H1 (cell line): ENCODE measurements around the gene DDC. TPM values are rescaled to one million over a fixed set of nuclear protein-coding genes. Genes with fewer than 3 reads are reported as not detected.

ENCODE experiments used
- CTCF ChIA-PET: fragments of 300-600 bp; sonication (Branson Sonifier 250); formaldehyde crosslinking; loops from one replicate; lab custom pipeline; 2021; ENCODE audit not compliant: partially characterized antibody; lab: Charles Lee
- POLR2A ChIA-PET: fragments of 300-600 bp; sonication (Branson Sonifier 250); formaldehyde crosslinking; loops from one replicate; lab custom pipeline; 2021; ENCODE audit warnings: inconsistent platforms; ENCODE audit not compliant: partially characterized antibody; lab: Charles Lee
- DNase-seq, 2 experiments: peaks; one replicate each; pipeline versions ENCODE4 v3.0.0 to v3.0.0-alpha.2; 2010 to 2022; ENCODE audit warnings: low spot score in 2 of 2, low read depth in 1 of 2, mixed read lengths in 1 of 2
- FAIRE-seq: peaks from 2 replicates; lab custom pipeline; 2011; peaks lifted over from hg19 to GRCh38; lab: Jason Lieb, UNC
- H2AFZ ChIP-seq: 2 replicates; pipeline ENCODE4 v1.8.1; 2012; ENCODE audit warnings: low read length, inconsistent platforms
- H2AK5ac ChIP-seq: 2 replicates; pipeline ENCODE4 v1.6.1; 2013; ENCODE audit warnings: low read depth, low read length
- H2BK120ac ChIP-seq: replicated peaks from 2 replicates; pipeline ENCODE3; 2013; ENCODE audit warnings: low read depth, low read length, inconsistent platforms
- H2BK12ac ChIP-seq: 2 replicates; pipeline ENCODE4 v1.6.1; 2013; ENCODE audit warnings: low read depth, low read length
- H2BK15ac ChIP-seq: 2 replicates; pipeline ENCODE4 v1.6.1; 2013; ENCODE audit warnings: low read length
- H2BK20ac ChIP-seq: 2 replicates; pipeline ENCODE4 v1.6.1; 2013; ENCODE audit warnings: low read length
- H2BK5ac ChIP-seq: 2 replicates; pipeline ENCODE4 v1.6.1; 2013; ENCODE audit warnings: low read depth, low read length
- H3K14ac ChIP-seq: 2 replicates; pipeline ENCODE4 v1.6.1; 2013; ENCODE audit warnings: inconsistent platforms; ENCODE audit not compliant: insufficient read length
- H3K18ac ChIP-seq: 2 replicates; pipeline ENCODE4 v1.6.1; 2013; ENCODE audit warnings: low read length; ENCODE audit errors: extremely low read depth
- H3K23ac ChIP-seq: 2 replicates; pipeline ENCODE4 v1.6.1; 2013; ENCODE audit warnings: inconsistent platforms; ENCODE audit not compliant: insufficient read length
- H3K23me2 ChIP-seq: 2 replicates; pipeline ENCODE4 v1.6.1; 2013; ENCODE audit warnings: low read depth, low read length
- H3K27ac ChIP-seq: 2 replicates; pipeline ENCODE4 v1.6.1; 2011; ENCODE audit warnings: low read depth, low read length, inconsistent platforms
- H3K27me3 ChIP-seq, 4 experiments: replicated peaks in 1 of 4; 1 replicate in 1 of 4; 2 replicates in 3 of 4; pipeline versions ENCODE4 v1.6.1 to v1.8.1; 2011 to 2013; ENCODE audit warnings: low read length in 3 of 4, mild to moderate bottlenecking in 3 of 4, inconsistent platforms in 2 of 4, mixed read lengths in 2 of 4, moderate library complexity in 1 of 4; ENCODE audit not compliant: control insufficient read depth in 3 of 4, insufficient read depth in 3 of 4; ENCODE audit errors: extremely low read depth in 1 of 4
- H3K36me3 ChIP-seq, 4 experiments: 2 replicates each; pipeline versions ENCODE4 v1.6.1 to v1.8.1; 2011 to 2013; ENCODE audit warnings: mild to moderate bottlenecking in 4 of 4, low read length in 3 of 4, moderate library complexity in 2 of 4, control low read depth in 1 of 4, inconsistent platforms in 1 of 4; ENCODE audit not compliant: insufficient read depth in 4 of 4, control insufficient read depth in 2 of 4
- H3K4ac ChIP-seq: replicated peaks from 2 replicates; pipeline ENCODE3; 2013; ENCODE audit warnings: low read length, low read depth, mixed read lengths, inconsistent platforms; ENCODE audit not compliant: insufficient read length
- H3K4me1 ChIP-seq, 4 experiments: replicated peaks in 1 of 4; 1 replicate in 1 of 4; 2 replicates in 3 of 4; pipeline versions ENCODE4 v1.6.1 to v1.8.1; 2011 to 2013; ENCODE audit warnings: low read length in 3 of 4, inconsistent platforms in 2 of 4, mixed read lengths in 1 of 4; ENCODE audit not compliant: insufficient read depth in 4 of 4, control insufficient read depth in 3 of 4
- H3K4me2 ChIP-seq, 2 experiments: 2 replicates each; pipeline versions ENCODE4 v1.6.1 to v1.8.1; 2011 to 2013; ENCODE audit warnings: low read depth in 2 of 2, low read length in 2 of 2, control low read depth in 1 of 2, inconsistent platforms in 1 of 2, mild to moderate bottlenecking in 1 of 2; ENCODE audit not compliant: insufficient read depth in 1 of 2
- H3K4me3 ChIP-seq, 4 experiments: fragments of 200-600, 300-600 bp in 1 of 4; sonication (generic), shearing (Covaris generic), sonication (Bioruptor Twin) in 1 of 4; 2 replicates each; pipeline versions ENCODE4 v1.5.1 to v1.8.1; 2011 to 2016; ENCODE audit warnings: low read length in 4 of 4, low read depth in 3 of 4, control low read depth in 2 of 4, inconsistent platforms in 2 of 4, mild to moderate bottlenecking in 2 of 4, mixed read lengths in 1 of 4, moderate library complexity in 1 of 4; ENCODE audit not compliant: insufficient read depth in 2 of 4; ENCODE audit errors: extremely low read depth in 1 of 4
- H3K56ac ChIP-seq: replicated peaks from 2 replicates; pipeline ENCODE3; 2013; ENCODE audit warnings: low read depth, mild to moderate bottlenecking, mixed read lengths, low read length, inconsistent platforms; ENCODE audit not compliant: insufficient read length
- H3K79me1 ChIP-seq: 2 replicates; pipeline ENCODE4 v1.6.1; 2013; ENCODE audit warnings: low read depth, low read length, control low read depth
- H3K79me2 ChIP-seq, 2 experiments: 2 replicates each; pipeline versions ENCODE4 v1.6.1 to v1.8.1; 2012 to 2013; ENCODE audit warnings: low read length in 2 of 2, mild to moderate bottlenecking in 2 of 2, inconsistent platforms in 1 of 2; ENCODE audit not compliant: insufficient read depth in 2 of 2, control insufficient read depth in 1 of 2
- H3K9ac ChIP-seq, 4 experiments: replicated peaks in 1 of 4; 1 replicate in 1 of 4; 2 replicates in 3 of 4; pipeline versions ENCODE4 v1.6.1 to v1.8.1; 2011 to 2013; ENCODE audit warnings: low read depth in 3 of 4, low read length in 3 of 4, control low read depth in 2 of 4, mild to moderate bottlenecking in 2 of 4, moderate library complexity in 2 of 4, inconsistent platforms in 1 of 4; ENCODE audit errors: extremely low read depth in 1 of 4
- H3K9me3 ChIP-seq, 2 experiments: 2 replicates each; pipeline versions ENCODE4 v1.6.1 to v1.8.1; 2012 to 2013; ENCODE audit warnings: mild to moderate bottlenecking in 2 of 2, moderate library complexity in 2 of 2, control low read depth in 1 of 2, inconsistent platforms in 1 of 2, low read depth in 1 of 2, low read length in 1 of 2, mixed read lengths in 1 of 2; ENCODE audit not compliant: insufficient read depth in 2 of 2
- H4K20me1 ChIP-seq, 2 experiments: replicated peaks in 1 of 2; 2 replicates each; pipeline versions ENCODE3 to v1.8.1; 2011 to 2013; ENCODE audit warnings: inconsistent platforms in 2 of 2, low read length in 2 of 2, mild to moderate bottlenecking in 1 of 2; ENCODE audit not compliant: insufficient read depth in 2 of 2, control insufficient read depth in 1 of 2
- H4K5ac ChIP-seq: 2 replicates; pipeline ENCODE4 v1.6.1; 2013; ENCODE audit warnings: low read length, low read depth, mixed read lengths, inconsistent platforms; ENCODE audit not compliant: insufficient read length
- H4K8ac ChIP-seq: 2 replicates; pipeline ENCODE4 v1.8.0; 2013; ENCODE audit warnings: mild to moderate bottlenecking, moderate library complexity, low read length, inconsistent platforms; ENCODE audit not compliant: insufficient read depth; ENCODE audit errors: extremely low read depth
- H4K91ac ChIP-seq: replicated peaks from 2 replicates; pipeline ENCODE3; 2013; ENCODE audit warnings: low read length, mixed read lengths, inconsistent platforms; ENCODE audit not compliant: insufficient read length
- ASH2L ChIP-seq: fragments of 200-600, 300-600 bp; sonication (generic); IDR thresholded peaks from one replicate; pipeline ENCODE4 v1.7.1; 2017; ENCODE audit warnings: low read length
- CBX5 ChIP-seq: fragments of 300-800, 300-1000 bp; sonication (generic); IDR thresholded peaks from 2 replicates; pipeline ENCODE4 v1.7.1; 2016; ENCODE audit warnings: antibody characterized with exemption, low read length, low read depth
- CBX8 ChIP-seq: fragments of 300-800, 300-1000 bp; sonication (generic); IDR thresholded peaks from 2 replicates; pipeline ENCODE4 v1.7.1; 2016; ENCODE audit warnings: low read depth, low read length, borderline replicate concordance
- CTBP2 ChIP-seq: IDR thresholded peaks from 2 replicates; pipeline ENCODE4 v1.7.0; 2011; ENCODE audit warnings: borderline replicate concordance, mild to moderate bottlenecking, moderate library complexity, mixed read lengths, low read length; ENCODE audit not compliant: insufficient read depth, insufficient read length
- KDM1A ChIP-seq: fragments of 200-600, 300-600 bp; sonication (generic); IDR thresholded peaks from 2 replicates; pipeline ENCODE4 v1.7.1; 2016; ENCODE audit warnings: mild to moderate bottlenecking, low read length, borderline replicate concordance
- KDM4A ChIP-seq: IDR thresholded peaks from one replicate; pipeline ENCODE4 v1.7.1; 2012; ENCODE audit warnings: low read depth, mild to moderate bottlenecking, moderate library complexity, low read length, inconsistent platforms; ENCODE audit not compliant: severe bottlenecking
- NANOG ChIP-seq: IDR thresholded peaks from 2 replicates; pipeline ENCODE4 v1.6.1; 2011; ENCODE audit warnings: low read length, low read depth, mild to moderate bottlenecking, inconsistent platforms; ENCODE audit not compliant: insufficient read depth, poor library complexity, severe bottlenecking
- RAD21 ChIP-seq, 2 experiments: IDR thresholded peaks in 1 of 2; conservative IDR thresholded peaks in 1 of 2; 2 replicates each; pipeline ENCODE4 v1.6.1; 2011; ENCODE audit warnings: low read depth in 2 of 2, low read length in 2 of 2, improper control_type of control experiment in 1 of 2, inconsistent platforms in 1 of 2, mild to moderate bottlenecking in 1 of 2, moderate library complexity in 1 of 2
- SAP30 ChIP-seq: fragments of 300-600 bp; sonication (generic); IDR thresholded peaks from 2 replicates; pipeline ENCODE4 v1.7.1; 2012; ENCODE audit warnings: low read length, moderate library complexity, mild to moderate bottlenecking, inconsistent platforms; ENCODE audit not compliant: insufficient read depth, insufficient replicate concordance
- SIN3A ChIP-seq, 2 experiments: IDR thresholded peaks in 1 of 2; conservative IDR thresholded peaks in 1 of 2; 2 replicates each; pipeline ENCODE4 v1.6.1; 2011 to 2012; ENCODE audit warnings: low read length in 2 of 2, improper control_type of control experiment in 1 of 2, low read depth in 1 of 2, mild to moderate bottlenecking in 1 of 2
- TAF1 ChIP-seq: IDR thresholded peaks from 2 replicates; pipeline ENCODE4 v1.6.1; 2011; ENCODE audit warnings: mild to moderate bottlenecking, low read depth, low read length
- WGBS, 2 experiments: shearing (Covaris generic) in 1 of 2; methylation state at CpG; one replicate each; pipeline versions ENCODE4 v1.1.6 to v1.1.7; 2013 to 2015; ENCODE audit warnings: low lambda C conversion rate in 2 of 2, mixed read lengths in 2 of 2, inconsistent platforms in 1 of 2, low coverage in 1 of 2, missing lambda C conversion rate in 1 of 2; ENCODE audit not compliant: insufficient replicate concordance in 2 of 2, insufficient coverage in 1 of 2, insufficient read length in 1 of 2; ENCODE audit errors: extremely low coverage in 1 of 2, missing lambda C conversion rate in 1 of 2; 5-methylcytosine and 5-hydroxymethylcytosine counted together
- polyA plus RNA-seq, 7 experiments: library from polyadenylated mRNA; depleted of rRNA in 3 of 7; stranded (reverse) in 5 of 7; unstranded in 2 of 7; fragments of >200 nt in 5 of 7; fragments of 200-250 nt in 2 of 7; gene quantifications; 1 replicate in 5 of 7; 2 replicates in 1 of 7; 4 replicates in 1 of 7; pipeline versions ENCODE4 v1.2.1 to v1.2.3, GENCODE V29; 2011 to 2013; ENCODE audit warnings: missing spikeins in 2 of 7, mixed read lengths in 2 of 7
- total RNA-seq: library from RNA; stranded (reverse); fragmentation: NEBNext Ultra II Directional; extraction: Animal tissue kit (Norgen Biotek cat#: 25700); gene quantifications from 2 replicates; pipeline ENCODE4 v1.2.1, GENCODE V29; 2021
- TF ChIP-seq, protein P1 (sequence below): IDR thresholded peaks from 2 replicates; pipeline ENCODE4 v1.6.1; 2011; ENCODE audit warnings: low read length, improper control_type of control experiment

DDC gene
- total and polyA plus RNA-seq, 2 of the 8 experiments (the other 6 are each of a cell fraction or from before 2014, with no cell fraction given) = 0.05 TPM; not detected in 1

DNA sequence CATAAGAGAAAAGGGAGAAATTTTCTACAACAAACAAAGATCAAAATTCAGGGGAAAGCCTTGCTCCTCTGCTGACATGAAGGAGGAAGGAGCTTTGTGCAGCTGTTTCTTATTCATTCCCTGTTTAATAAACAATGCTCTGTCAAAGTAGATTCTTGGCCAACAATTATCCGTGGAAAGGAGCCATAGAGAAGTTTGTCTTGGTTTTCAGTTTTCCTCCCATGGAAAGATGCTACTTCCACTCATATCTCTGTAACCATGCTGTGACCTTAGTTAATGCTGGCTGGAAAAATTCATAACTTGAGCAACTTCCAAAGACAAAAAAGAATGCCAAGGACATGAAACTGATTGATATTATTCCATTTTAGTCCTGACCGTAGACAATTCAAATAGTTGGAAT, 8.1 kb downstream of the DDC start:
- FAIRE-seq = no peak
- POLR2A ChIA-PET = no interaction called here
- H2BK15ac ChIP-seq = no peak overlapping the region
- TF ChIP-seq RAD21 (IDR thresholded peaks at IDR 0.05 in 1 of 2, conservative IDR thresholded peaks at IDR 0.05 in 1 of 2; ENCODE audit: low read depth in 2 of 2, low read length in 2 of 2) (no peak), CTBP2 (no peak), SIN3A (conservative IDR thresholded peaks at IDR 0.05 in 1 of 2, IDR thresholded peaks at IDR 0.05 in 1 of 2; ENCODE audit: low read depth in 1 of 2, low read length in 2 of 2) (no peak), CBX8 (no peak), CBX5 (no peak), TAF1 (no peak), SAP30 (no peak), ASH2L (no peak), KDM4A (no peak), KDM1A (no peak), NANOG (no peak)
- TF ChIP-seq, protein P1, sequence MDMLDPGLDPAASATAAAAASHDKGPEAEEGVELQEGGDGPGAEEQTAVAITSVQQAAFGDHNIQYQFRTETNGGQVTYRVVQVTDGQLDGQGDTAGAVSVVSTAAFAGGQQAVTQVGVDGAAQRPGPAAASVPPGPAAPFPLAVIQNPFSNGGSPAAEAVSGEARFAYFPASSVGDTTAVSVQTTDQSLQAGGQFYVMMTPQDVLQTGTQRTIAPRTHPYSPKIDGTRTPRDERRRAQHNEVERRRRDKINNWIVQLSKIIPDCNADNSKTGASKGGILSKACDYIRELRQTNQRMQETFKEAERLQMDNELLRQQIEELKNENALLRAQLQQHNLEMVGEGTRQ = no peak

More for the DNA sequence above, 8.1 kb downstream of the DDC start:
- Histone ChIP-seq H3K23me2 (no peaks in the 10 kb centered on the region), H3K18ac (no peak overlapping the region), H3K4me2 (no peak overlapping the region), H3K79me2 (no peaks in the 10 kb centered on the region), H3K4me1 (peaks cover 0 to 3% (median 1%) of the 10 kb centered on the region in 4 experiments; a peak in 4 of 7 replicates), H2AK5ac (no peak overlapping the region), H3K23ac (no peak overlapping the region), H2BK12ac (no peak overlapping the region), H2BK5ac (no peak overlapping the region), H4K5ac (no peak overlapping the region), H2BK20ac (no peak overlapping the region), H2BK120ac (no peak overlapping the region), H2AFZ (no peak overlapping the region), H3K27me3 (no peaks in the 10 kb centered on the region), H3K4me3 (no peak overlapping the region), H3K14ac (no peak overlapping the region), H3K56ac (no peak overlapping the region), H3K27ac (no peak overlapping the region), H3K9me3 (no peaks in the 10 kb centered on the region), H4K8ac (no peak overlapping the region), H4K20me1 (peaks cover 0 to 2% of the 10 kb centered on the region in 2 experiments), H3K9ac (no peak overlapping the region), H4K91ac (no peak overlapping the region), H3K79me1 (no peaks in the 10 kb centered on the region), H3K36me3 (no peaks in the 10 kb centered on the region), H3K4ac (no peak overlapping the region)
- WGBS, 2 experiments = 88% methylated on average over 2 of the region's 2 CpGs; no CpG with 5 or more reads in 1 of the 2 experiments
- CTCF ChIA-PET = interaction anchor here (0.7 to 3.2 kb wide), 5 partner anchors 18 to 603 kb away, joined by 3 to 9 read pairs (median 4); no protein-coding TSS in a partner anchor
- DNase-seq = no peak
